ENCODE data around the gene SLC35F6.

DNA sequence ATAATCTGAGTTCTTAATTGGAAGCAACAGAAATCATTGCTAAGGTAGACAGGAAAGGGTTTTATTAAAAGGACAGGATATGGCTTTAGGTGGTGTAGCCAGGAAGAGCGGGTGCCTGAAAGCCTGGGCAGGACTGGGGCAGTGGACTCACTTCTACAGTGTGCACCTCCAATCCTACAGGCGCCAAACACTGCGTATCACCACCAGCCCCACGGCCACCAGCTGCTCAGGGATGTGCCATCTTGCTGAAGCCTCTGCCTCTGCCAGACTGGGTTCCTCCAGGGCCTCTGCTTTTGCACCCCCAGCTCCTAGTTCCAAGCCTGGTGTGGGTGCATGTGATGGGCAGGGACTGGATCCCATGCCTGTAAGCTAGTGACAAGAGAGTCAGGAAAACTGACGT, 54.2 kb downstream of the SLC35F6 start:
- TF ChIP-seq, protein P1, sequence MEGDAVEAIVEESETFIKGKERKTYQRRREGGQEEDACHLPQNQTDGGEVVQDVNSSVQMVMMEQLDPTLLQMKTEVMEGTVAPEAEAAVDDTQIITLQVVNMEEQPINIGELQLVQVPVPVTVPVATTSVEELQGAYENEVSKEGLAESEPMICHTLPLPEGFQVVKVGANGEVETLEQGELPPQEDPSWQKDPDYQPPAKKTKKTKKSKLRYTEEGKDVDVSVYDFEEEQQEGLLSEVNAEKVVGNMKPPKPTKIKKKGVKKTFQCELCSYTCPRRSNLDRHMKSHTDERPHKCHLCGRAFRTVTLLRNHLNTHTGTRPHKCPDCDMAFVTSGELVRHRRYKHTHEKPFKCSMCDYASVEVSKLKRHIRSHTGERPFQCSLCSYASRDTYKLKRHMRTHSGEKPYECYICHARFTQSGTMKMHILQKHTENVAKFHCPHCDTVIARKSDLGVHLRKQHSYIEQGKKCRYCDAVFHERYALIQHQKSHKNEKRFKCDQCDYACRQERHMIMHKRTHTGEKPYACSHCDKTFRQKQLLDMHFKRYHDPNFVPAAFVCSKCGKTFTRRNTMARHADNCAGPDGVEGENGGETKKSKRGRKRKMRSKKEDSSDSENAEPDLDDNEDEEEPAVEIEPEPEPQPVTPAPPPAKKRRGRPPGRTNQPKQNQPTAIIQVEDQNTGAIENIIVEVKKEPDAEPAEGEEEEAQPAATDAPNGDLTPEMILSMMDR (IDR thresholded peaks at IDR 0.05; ENCODE audit: extremely low read depth in 1 of 2, insufficient read depth in 1 of 2, low read depth in 1 of 2, low read length in 2 of 2), result no peak
- no peak for TF ChIP-seq EZH2 (IDR thresholded peaks at IDR 0.05; ENCODE audit: borderline replicate concordance, low read depth, low read length, severe bottlenecking)
- no peak for TF ChIP-seq POLR2A (IDR thresholded peaks at IDR 0.05; ENCODE audit: low read depth, low read length)
- TF ChIP-seq POLR2AphosphoS5 (IDR thresholded peaks at IDR 0.05; ENCODE audit: insufficient read depth, low read depth, low read length), result no peak
- TF ChIP-seq FOS (IDR thresholded peaks at IDR 0.05; ENCODE audit: borderline replicate concordance, insufficient read depth, low read length), result no peak

All from endothelial cell of umbilical vein (primary cell).